Neuronal stem cell (in vitro differentiated cells): Measurements from ENCODE around the gene DNAJC27.
A peak's percentile ranks its signal among the peaks of the same experiment; 100 is the strongest.

Source experiments
- DNase-seq: peaks from one replicate; pipeline ENCODE4 v3.0.0-alpha.2; 2013; ENCODE audit warnings: low spot score
- H2AFZ ChIP-seq: one replicate; pipeline ENCODE4 v1.6.1; 2013; ENCODE audit warnings: mild to moderate bottlenecking, low read length, inconsistent platforms
- H2AK5ac ChIP-seq: 2 replicates; pipeline ENCODE4 v1.6.1; 2013; ENCODE audit warnings: low read depth, mild to moderate bottlenecking, inconsistent platforms, low read length, moderate library complexity, mixed read lengths
- H2BK120ac ChIP-seq: 2 replicates; pipeline ENCODE4 v1.6.1; 2013; ENCODE audit warnings: low read depth, mild to moderate bottlenecking, inconsistent platforms, low read length, moderate library complexity, mixed read lengths
- H2BK12ac ChIP-seq: one replicate; pipeline ENCODE4 v1.6.1; 2013; ENCODE audit warnings: low read length, inconsistent platforms
- H2BK15ac ChIP-seq: 2 replicates; pipeline ENCODE4 v1.6.1; 2013; ENCODE audit warnings: mild to moderate bottlenecking, low read length, inconsistent platforms, mixed read lengths
- H2BK5ac ChIP-seq: one replicate; pipeline ENCODE4 v1.6.1; 2013; ENCODE audit warnings: inconsistent platforms, mild to moderate bottlenecking, low read length, moderate library complexity
- H3K14ac ChIP-seq: one replicate; pipeline ENCODE4 v1.6.1; 2013; ENCODE audit warnings: low read length, inconsistent platforms
- H3K18ac ChIP-seq: 2 replicates; pipeline ENCODE4 v1.6.1; 2013; ENCODE audit warnings: low read length, inconsistent platforms
- H3K23ac ChIP-seq: 2 replicates; pipeline ENCODE4 v1.6.1; 2013; ENCODE audit warnings: low read depth, mild to moderate bottlenecking, mixed read lengths, low read length, inconsistent platforms; ENCODE audit not compliant: poor library complexity
- H3K27ac ChIP-seq: replicated peaks from 3 replicates; pipeline ENCODE4 v1.5.1; 2013; ENCODE audit warnings: low read length, inconsistent platforms
- H3K27me3 ChIP-seq, 3 experiments: 2 replicates each; pipeline ENCODE4 v1.6.1; 2013; ENCODE audit warnings: low read length in 3 of 3, mild to moderate bottlenecking in 2 of 3, inconsistent platforms in 1 of 3, low read depth in 1 of 3, mixed read lengths in 1 of 3, moderate library complexity in 1 of 3; ENCODE audit not compliant: control insufficient read depth in 3 of 3, insufficient read depth in 3 of 3
- H3K36me3 ChIP-seq, 2 donors: replicated peaks in 1 of 2; 2 replicates each; pipeline ENCODE4 v1.6.1; 2013; ENCODE audit warnings: low read length in 2 of 2; ENCODE audit not compliant: control insufficient read depth in 2 of 2, insufficient read depth in 2 of 2
- H3K4ac ChIP-seq: 2 replicates; pipeline ENCODE4 v1.6.1; 2013; ENCODE audit warnings: inconsistent platforms, mild to moderate bottlenecking, low read length, moderate library complexity
- H3K4me1 ChIP-seq, 2 donors: 1 replicate in 1 of 2; 2 replicates in 1 of 2; pipeline ENCODE4 v1.6.1; 2013; ENCODE audit warnings: low read length in 2 of 2, low read depth in 1 of 2; ENCODE audit not compliant: control insufficient read depth in 2 of 2, insufficient read depth in 1 of 2
- H3K4me2 ChIP-seq: one replicate; pipeline ENCODE4 v1.6.1; 2013; ENCODE audit warnings: mild to moderate bottlenecking, low read length, inconsistent platforms; ENCODE audit not compliant: insufficient read depth, poor library complexity, severe bottlenecking
- H3K4me3 ChIP-seq, 2 donors: 2 replicates each; pipeline ENCODE4 v1.5.1; 2013; ENCODE audit warnings: low read length in 2 of 2, mild to moderate bottlenecking in 2 of 2, inconsistent platforms in 1 of 2, moderate library complexity in 1 of 2
- H3K79me1 ChIP-seq: one replicate; pipeline ENCODE4 v1.6.1; 2013; ENCODE audit warnings: low read depth, mild to moderate bottlenecking, inconsistent platforms, low read length, moderate library complexity
- H3K9ac ChIP-seq: one replicate; pipeline ENCODE4 v1.6.1; 2013; ENCODE audit warnings: mild to moderate bottlenecking, low read depth, low read length, inconsistent platforms; ENCODE audit not compliant: poor library complexity
- H3K9me3 ChIP-seq, 2 donors: replicated peaks in 1 of 2; 2 replicates each; pipeline versions ENCODE3 to v1.6.1; 2013; ENCODE audit warnings: low read length in 2 of 2, mild to moderate bottlenecking in 2 of 2, inconsistent platforms in 1 of 2, low read depth in 1 of 2, mixed read lengths in 1 of 2, moderate library complexity in 1 of 2; ENCODE audit not compliant: control insufficient read depth in 2 of 2, insufficient read depth in 1 of 2
- H4K8ac ChIP-seq: one replicate; pipeline ENCODE4 v1.6.1; 2013; ENCODE audit warnings: low read depth, mild to moderate bottlenecking, inconsistent platforms, low read length, moderate library complexity
- H4K91ac ChIP-seq: one replicate; pipeline ENCODE4 v1.6.1; 2013; ENCODE audit warnings: low read length, low read depth, mild to moderate bottlenecking, inconsistent platforms; ENCODE audit not compliant: poor library complexity
- WGBS, 2 donors: extraction: QIAGEN DNeasy Blood & Tissue Kit; methylation state at CpG; one replicate each; pipeline ENCODE4 v1.1.7; 2013; ENCODE audit warnings: missing lambda C conversion rate in 2 of 2, mixed read lengths in 1 of 2; ENCODE audit not compliant: insufficient read length in 2 of 2, insufficient replicate concordance in 1 of 2; ENCODE audit errors: extremely low coverage in 2 of 2; 5-methylcytosine and 5-hydroxymethylcytosine counted together

DNAJC27 gene

GRCh38 chr2:24915796-24916195, 56.0 kb downstream of the DNAJC27 start:
- no peaks in the 10 kb centered on the region for H3K9me3 ChIP-seq
- H3K36me3 ChIP-seq = peaks cover 21 to 71% of the 10 kb centered on the region in 2 donors
- H2BK120ac ChIP-seq = no peak overlapping the region
- H3K4me2 ChIP-seq = no peak overlapping the region
- H3K27me3 ChIP-seq = no peaks in the 10 kb centered on the region
- H2BK5ac ChIP-seq = no peak overlapping the region
- peaks cover 16% of the 10 kb centered on the region for H3K79me1 ChIP-seq
- H3K4ac ChIP-seq = no peak overlapping the region
- no CpG with 5 or more reads among the region's 4 CpGs for WGBS, 2 donors
- H2BK15ac ChIP-seq = no peak overlapping the region
- H3K9ac ChIP-seq = no peak overlapping the region
- H3K27ac ChIP-seq = no peak overlapping the region
- no peak overlapping the region for H3K4me3 ChIP-seq
- H3K23ac ChIP-seq = no peak overlapping the region
- H2AFZ ChIP-seq = no peak overlapping the region
- no peak overlapping the region for H3K18ac ChIP-seq
- peaks cover 2 to 14% of the 10 kb centered on the region in 2 donors for H3K4me1 ChIP-seq
- H3K14ac ChIP-seq = no peak overlapping the region
- no peak overlapping the region for H2AK5ac ChIP-seq
- H4K91ac ChIP-seq = no peak overlapping the region
- H4K8ac ChIP-seq = no peak overlapping the region
- DNase-seq = no peak
- H2BK12ac ChIP-seq = no peak overlapping the region

- Histone ChIP-seq H3K23ac (no peak overlapping the region), H2BK15ac (no peak overlapping the region), H3K4me2 (no peak overlapping the region), H3K9me3 (peaks cover 0 to 2% of the 10 kb centered on the region in 2 donors), H2BK5ac (no peak overlapping the region), H3K36me3 (peaks cover 21 to 78% of the 10 kb centered on the region in 2 donors), H3K27me3 (no peaks in the 10 kb centered on the region), H2AFZ (no peak overlapping the region), H4K91ac (no peak overlapping the region), H3K27ac (no peak overlapping the region), H3K18ac (no peak overlapping the region), H3K79me1 (peaks cover 16% of the 10 kb centered on the region), H3K14ac (no peak overlapping the region), H4K8ac (no peak overlapping the region), H3K9ac (no peak overlapping the region), H3K4ac (no peak overlapping the region), H2BK120ac (no peak overlapping the region), H3K4me1 (peaks cover 0 to 14% of the 10 kb centered on the region in 2 donors), H2AK5ac (no peak overlapping the region), H3K4me3 (no peak overlapping the region), H2BK12ac (no peak overlapping the region)
- WGBS, 2 donors = no CpG with 5 or more reads among the region's 8 CpGs
- DNase-seq = no peak
Observed at GRCh38 chr2:24915175-24915574, 56.6 kb downstream of the DNAJC27 start.

- Histone ChIP-seq H3K18ac (no peak overlapping the region), H3K9ac (no peak overlapping the region), H3K36me3 (peaks cover 21 to 82% of the 10 kb centered on the region in 2 donors), H2AFZ (no peak overlapping the region), H2AK5ac (no peak overlapping the region), H2BK15ac (no peak overlapping the region), H4K91ac (no peak overlapping the region), H3K9me3 (peaks cover 0 to 6% of the 10 kb centered on the region in 2 donors), H3K4me3 (no peak overlapping the region), H3K27me3 (no peaks in the 10 kb centered on the region), H2BK5ac (peak overlapping the region; percentile 83), H3K79me1 (peaks cover 16% of the 10 kb centered on the region), H2BK12ac (no peak overlapping the region), H2BK120ac (no peak overlapping the region), H3K4me1 (peaks cover 0 to 14% of the 10 kb centered on the region in 2 donors), H3K4me2 (no peak overlapping the region), H3K4ac (no peak overlapping the region), H3K23ac (no peak overlapping the region), H3K27ac (no peak overlapping the region), H4K8ac (no peak overlapping the region), H3K14ac (no peak overlapping the region)
- WGBS, 2 donors = no CpG with 5 or more reads among the region's 5 CpGs
- DNase-seq = no peak
Observed at GRCh38 chr2:24914713-24915112, 57.0 kb downstream of the DNAJC27 start.

GRCh38 chr2:24913911-24914310, 57.8 kb downstream of the DNAJC27 start:
- peaks cover 0 to 6% of the 10 kb centered on the region in 2 donors for H3K9me3 ChIP-seq
- no peak overlapping the region for H2BK12ac ChIP-seq
- no peak overlapping the region for H2AFZ ChIP-seq
- no peak overlapping the region for H2AK5ac ChIP-seq
- no CpG with 5 or more reads among the region's 9 CpGs for WGBS, 2 donors
- no peak overlapping the region for H3K27ac ChIP-seq
- no peak overlapping the region for H3K9ac ChIP-seq
- H3K36me3 ChIP-seq = peaks cover 21 to 90% of the 10 kb centered on the region in 2 donors
- H2BK5ac ChIP-seq = peak overlapping the region; percentile 83
- H3K4me1 ChIP-seq = peaks cover 0 to 11% of the 10 kb centered on the region in 2 donors
- no peak overlapping the region for H4K91ac ChIP-seq
- no peak overlapping the region for H4K8ac ChIP-seq
- H2BK15ac ChIP-seq = no peak overlapping the region
- no peaks in the 10 kb centered on the region for H3K27me3 ChIP-seq
- H2BK120ac ChIP-seq = no peak overlapping the region
- H3K4me2 ChIP-seq = no peak overlapping the region
- peaks cover 15% of the 10 kb centered on the region for H3K79me1 ChIP-seq
- H3K23ac ChIP-seq = no peak overlapping the region
- H3K14ac ChIP-seq = no peak overlapping the region
- no peak for DNase-seq
- no peak overlapping the region for H3K4ac ChIP-seq
- H3K18ac ChIP-seq = no peak overlapping the region
- no peak overlapping the region for H3K4me3 ChIP-seq
